Measurements from ENCODE around the gene RBM23.
"Not testable (repeated sequence)": the region's sequence is repeated elsewhere in the genome, so short reads cannot be mapped to it uniquely, and the experiment has no call there.

RBM23 gene

DNA sequence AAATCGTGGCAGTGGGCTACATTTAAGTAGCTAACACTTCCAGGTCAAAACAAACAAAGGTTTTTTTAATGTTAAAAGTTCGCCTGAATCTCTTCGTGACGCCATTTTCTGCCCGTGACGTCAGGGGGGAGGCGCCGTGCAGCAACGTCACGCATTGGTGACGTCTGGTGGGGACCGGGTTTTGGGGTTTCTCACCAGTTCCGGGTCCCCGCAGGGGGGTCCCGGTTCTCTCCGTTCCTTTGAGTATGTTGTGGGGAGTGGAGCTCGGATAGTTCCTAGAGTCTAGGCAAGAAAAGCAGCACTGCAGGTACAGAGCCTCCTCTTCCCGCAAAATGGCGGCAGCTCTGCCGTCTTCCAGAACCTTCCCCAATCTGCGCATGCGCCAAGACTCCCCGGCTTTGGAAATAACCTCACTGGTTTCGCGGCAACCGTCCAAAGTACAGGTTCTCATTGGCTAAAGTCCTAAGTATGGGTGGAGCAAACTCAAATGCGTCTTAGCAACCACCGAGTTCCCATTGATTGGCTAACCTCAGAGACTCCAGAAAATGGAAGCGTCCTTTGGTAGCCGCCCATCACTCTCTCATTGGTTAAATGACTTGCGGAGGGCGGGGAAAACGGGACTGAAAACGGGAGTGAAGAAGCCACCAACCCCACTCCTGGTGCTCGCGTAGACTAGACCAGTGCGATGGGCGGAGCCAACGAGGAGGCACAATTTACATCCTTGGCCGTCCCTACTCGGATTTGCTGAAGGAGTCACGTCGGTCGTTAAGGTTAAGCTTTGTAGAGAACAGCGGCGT, at the start of gene RBM23:
Gene RBM23, minus strand, starts transcription at position 346 of the 797 bp plus-strand sequence.
- peak; percentile 100 for DNase-seq

DNA sequence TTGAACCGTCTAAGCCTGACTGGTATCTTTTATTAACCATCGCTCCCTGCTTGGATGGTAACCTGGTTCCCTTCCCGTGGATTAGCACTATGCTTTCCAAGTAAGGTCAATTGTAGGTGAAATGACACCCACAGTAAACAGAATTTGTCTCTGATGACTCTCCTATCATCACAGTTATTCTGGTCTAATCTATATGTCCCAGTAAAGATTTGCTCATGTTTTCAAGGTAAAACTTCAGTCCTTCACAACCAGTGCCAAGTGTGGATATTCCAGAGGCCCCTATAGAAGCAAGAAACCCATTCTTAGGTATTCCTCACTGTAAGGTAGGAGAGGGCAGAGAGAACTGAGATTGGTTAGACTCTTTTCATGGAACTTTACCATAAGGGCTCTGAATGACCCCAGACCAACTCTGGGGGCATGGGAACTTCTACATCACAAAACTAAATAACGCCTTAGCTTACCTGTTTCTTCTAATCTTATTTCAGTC, 47.9 kb upstream of the RBM23 start:
- no peak for DNase-seq

- DNase-seq: not testable (repeated sequence)
Measured at GRCh38 chr14:22965916-22966782, 47.2 kb upstream of the RBM23 start.

- no peak for DNase-seq
Measured at GRCh38 chr14:22962061-22962676, 43.2 kb upstream of the RBM23 start.

DNA sequence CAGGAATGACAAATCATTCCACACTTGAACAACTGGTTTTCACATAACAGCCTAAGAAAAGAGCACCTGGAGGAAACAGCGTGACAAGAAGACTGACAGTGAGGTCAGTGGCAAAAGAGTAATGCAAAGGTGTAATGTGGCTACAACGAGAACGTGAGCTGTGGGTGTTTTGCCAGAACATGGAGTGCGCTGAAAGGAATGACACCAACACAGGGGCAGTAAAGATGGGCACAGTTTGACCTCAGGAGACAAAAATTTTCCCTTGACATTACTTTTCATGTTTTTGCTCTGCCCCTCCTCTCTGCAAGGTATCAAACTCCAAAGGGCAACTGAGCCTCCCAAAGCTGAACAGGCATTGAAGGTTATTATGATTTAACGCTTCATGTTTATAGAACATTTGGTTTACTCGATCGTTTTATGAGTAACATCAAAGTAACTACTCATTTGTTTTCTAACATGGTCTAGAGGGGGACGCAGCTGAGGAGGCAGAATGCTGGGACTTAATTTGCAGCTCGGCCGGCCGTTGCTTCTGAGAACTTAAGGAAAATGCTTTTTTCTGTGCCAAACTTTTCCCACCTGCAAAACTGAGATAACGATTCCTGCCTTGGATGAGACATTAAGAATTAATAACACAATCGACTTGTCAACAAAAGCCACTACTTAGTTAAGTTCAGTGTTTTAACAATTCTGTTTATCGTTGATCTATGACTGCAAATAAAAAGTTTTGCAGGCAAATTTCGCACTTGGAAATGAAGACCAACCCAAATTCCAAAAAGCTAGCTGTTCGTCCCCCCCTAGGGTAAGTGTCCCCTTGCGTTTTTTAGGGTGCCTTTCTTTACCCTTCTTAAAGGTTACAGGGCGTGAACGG, 37.0 kb upstream of the RBM23 start:
- DNase-seq: no peak

DNA sequence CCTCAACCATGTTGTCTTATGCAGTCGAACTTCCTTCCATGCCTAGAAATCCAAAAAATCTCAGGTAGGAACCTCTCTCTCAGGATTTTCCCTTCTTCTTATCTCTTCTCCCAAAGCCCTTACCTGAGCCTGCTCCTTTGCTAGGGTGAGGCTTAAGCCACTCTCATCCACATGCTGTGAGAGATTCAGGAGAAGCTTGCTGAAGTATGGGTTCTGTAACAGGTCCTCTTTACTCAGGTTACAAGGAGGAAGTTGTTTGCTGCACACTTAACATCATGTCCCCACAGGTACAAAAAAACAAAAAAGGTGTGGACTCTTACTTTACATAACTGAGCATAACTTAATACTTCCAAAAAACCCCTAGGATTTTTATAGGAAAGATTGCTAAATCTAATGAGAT, 33.5 kb upstream of the RBM23 start:
- no peak for DNase-seq

DNA sequence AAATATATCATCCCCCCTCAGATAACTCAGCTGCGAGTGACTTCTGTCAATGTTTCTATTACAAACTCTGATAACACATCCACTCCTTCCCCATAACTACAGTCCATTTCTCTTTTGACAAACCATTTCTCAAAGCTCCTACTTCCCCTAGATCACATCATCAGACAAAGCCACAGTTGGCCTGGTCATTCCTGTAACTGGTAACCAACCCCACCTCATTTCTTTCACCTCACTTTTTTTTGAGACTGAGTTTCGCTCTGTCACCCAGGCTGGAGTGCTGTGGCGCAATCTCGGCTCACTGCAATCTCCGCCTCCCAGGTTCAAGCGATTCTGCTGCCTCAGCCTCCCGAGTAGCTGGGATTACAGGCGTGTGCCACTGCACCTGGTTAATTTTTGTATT, 32.8 kb upstream of the RBM23 start:
- DNase-seq: not testable (repeated sequence)

- no peak for DNase-seq
Measured at GRCh38 chr14:22945642-22946041, 26.7 kb upstream of the RBM23 start.

DNA sequence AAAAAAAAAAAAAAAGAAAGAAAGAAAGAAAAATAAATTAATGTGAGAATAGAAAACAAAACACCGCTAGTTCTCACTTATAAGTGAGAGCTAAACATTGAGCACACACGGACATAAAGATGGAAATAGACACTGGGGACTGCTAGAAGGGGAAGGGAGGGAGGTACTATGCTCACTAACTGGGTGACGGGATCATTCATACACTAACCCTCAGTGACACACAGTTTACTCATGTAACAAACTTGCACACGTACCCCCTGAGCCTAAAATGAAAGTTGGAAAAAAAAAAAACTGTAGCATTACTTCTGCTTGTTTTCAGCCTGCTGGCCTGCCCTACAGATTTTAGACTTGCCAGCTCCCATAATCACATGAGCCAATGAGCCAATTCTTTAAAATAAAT, 20.7 kb upstream of the RBM23 start:
- DNase-seq: no peak

DNA sequence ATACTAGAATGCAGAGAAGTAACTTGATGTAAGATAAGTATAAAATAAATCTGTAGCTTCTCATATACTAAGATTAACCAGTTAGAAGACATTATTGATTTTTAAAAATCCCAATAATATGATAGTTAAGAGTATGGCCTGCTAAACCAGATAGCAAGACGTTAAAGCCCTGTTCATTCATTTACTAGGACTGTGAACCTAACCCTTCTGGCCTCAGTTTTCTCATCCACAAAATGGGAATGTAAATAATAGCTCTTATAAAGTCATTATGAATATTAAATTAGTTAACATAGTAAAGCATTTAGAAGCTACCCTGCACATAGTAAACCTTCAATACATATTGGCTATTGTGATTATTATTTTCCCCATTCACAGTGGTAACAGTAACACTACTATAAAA, 16.2 kb upstream of the RBM23 start:
- no peak for DNase-seq

- no peak for DNase-seq
Measured at GRCh38 chr14:22932146-22932545, 13.2 kb upstream of the RBM23 start.

DNA sequence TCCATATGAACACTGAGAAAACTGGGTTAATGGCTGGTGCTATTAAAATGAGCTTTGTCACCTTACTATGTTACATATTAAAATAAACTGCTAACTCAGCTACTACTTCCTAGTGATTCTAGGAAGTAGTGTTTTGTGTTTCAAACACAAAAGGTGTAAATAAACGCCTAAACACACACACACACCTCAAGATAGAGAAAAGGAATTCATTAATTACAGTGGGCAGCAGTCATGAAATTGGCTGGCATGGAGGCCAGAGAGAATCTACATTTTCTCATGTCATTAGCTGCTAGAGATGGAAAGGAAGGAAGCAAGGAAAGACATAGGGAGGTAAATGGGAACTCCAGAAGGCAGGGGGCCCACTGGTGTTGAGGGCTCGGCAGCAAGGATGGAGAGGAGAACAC, 11.0 kb upstream of the RBM23 start:
- no peak for DNase-seq

GRCh38 chr14:22929104-22929960, 10.4 kb upstream of the RBM23 start, which contains the start of gene PRMT5:
TSS of gene PRMT5 (minus strand) at chr14:22929376. CDS start at chr14:22929361, 15 bp downstream.
- DNase-seq: peak; percentile 100

DNA sequence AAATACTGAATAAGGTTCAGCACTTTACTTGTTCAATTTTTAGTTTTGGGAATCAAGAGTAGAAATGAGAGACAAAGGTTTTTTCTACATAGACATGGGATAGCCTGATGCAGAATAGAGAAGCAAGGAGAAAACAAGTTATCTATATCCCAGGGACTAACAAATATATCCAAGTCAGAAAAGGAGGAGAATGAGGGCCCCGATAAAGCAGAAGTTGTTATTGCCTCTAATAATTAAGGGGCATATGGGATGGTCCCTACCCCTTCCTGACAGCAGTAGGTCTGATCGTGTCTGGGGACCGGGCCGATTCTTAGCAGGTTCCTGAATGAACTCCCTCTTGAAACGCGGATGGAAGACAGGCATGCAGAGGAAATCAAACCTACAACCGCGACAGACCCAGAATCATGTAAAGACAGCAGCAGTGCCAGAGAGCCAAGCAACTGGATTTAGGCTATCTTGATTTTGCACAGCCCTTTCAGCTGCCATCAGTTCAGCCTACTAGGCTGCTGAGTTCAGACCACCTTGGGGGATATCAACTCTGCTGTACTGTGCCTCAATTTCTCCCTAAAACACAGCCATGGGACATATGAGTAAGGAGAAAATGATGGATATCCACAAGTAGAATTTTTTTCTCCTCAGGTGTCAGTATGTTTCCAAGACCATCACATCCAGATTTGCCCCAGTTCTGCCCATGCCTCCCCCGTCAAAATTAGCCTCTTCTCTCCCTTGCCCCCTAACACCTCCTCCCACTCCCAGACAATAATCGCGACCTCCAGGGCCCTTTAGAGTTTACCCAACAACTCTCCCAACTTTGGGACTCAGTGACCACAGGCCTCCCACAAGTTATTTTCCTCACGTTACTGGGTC, 9.5 kb upstream of the RBM23 start:
- DNase-seq: no peak

GRCh38 chr14:22926316-22926715, 7.4 kb upstream of the RBM23 start:
- no peak for DNase-seq

DNA sequence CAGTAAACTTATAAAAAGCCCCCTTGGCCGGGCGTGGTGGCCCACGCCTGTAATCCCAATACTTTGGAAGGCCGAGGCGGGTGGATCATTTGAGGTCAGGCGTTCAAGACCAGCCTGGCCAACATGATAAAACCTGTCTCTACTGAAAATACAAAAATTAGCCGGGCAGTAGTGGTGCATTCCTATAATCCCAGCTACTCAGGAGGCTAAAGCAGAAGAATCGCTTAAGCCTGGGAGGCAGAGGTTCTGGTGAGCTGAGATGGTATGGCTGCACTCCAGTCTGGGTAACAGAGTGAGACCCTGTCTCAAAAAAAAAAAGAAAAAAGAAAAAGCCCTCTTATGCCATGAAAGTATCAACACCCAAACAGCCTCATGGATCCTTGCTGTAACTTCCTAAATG, 6.6 kb upstream of the RBM23 start:
- no peak for DNase-seq

GRCh38 chr14:22923746-22924145, 4.8 kb upstream of the RBM23 start:
- no peak for DNase-seq

DNA sequence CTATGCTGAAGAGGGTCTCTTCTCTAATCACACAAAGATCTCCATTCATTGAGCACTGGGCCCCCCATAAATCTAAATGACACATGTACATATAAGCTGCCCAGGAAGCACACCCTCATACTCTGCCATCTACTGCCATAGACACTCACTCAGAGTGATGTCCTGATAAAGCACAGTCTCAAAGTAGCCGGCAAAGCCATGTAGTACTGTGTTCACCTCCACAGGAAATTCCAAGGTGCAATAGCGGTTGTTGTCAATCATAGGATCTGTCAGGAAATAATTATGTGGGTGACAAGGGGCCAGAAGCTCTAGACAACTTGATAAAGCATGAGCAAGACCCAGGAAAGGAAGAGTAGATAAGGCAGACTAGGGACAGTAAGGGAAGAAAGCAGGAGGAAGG, 3.3 kb upstream of the RBM23 start:
- no peak for DNase-seq

DNA sequence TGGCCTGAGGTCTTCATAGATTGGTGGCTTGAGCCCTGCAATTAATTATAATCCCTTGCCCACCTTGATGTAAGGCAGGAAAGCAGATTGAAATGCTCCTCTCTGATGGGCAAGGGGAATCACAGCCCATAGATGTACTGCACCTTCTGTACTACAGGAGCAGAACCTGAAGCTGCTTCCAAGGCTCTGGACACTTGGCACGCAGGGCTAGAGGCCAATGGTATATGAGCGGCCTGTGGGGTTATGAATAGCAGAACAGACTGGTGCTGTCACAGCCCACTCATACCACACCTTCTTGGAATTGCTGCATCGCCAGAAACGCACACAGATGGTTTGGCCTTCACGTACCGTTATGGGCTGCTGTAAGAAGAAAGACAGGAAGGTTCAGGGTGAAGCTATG, 1.7 kb upstream of the RBM23 start:
- DNase-seq: no peak

DNA sequence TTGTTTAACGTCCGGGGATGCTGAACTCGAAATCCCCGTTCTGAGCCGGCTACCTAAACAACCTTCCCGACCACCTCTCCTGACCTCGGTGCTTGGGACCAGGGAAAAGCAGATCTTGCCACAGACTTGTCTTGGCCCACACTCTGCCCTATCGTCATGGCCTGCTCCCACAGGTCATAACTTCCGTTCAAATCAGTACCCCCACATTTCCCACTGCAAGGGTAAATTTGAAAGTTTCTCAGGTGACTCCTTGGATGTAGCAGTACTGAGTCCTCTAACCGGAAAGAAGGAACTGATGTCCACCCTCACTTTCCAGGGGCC, 612 bp upstream of the RBM23 start:
- no peak for DNase-seq
